NAMALWA (cell line): ENCODE results near the gene EXOC4.

Experiments
- DNase-seq: peaks from one replicate; pipeline ENCODE4 v3.0.0-alpha.2; 2015; ENCODE audit warnings: low spot score

Gene EXOC4

DNA sequence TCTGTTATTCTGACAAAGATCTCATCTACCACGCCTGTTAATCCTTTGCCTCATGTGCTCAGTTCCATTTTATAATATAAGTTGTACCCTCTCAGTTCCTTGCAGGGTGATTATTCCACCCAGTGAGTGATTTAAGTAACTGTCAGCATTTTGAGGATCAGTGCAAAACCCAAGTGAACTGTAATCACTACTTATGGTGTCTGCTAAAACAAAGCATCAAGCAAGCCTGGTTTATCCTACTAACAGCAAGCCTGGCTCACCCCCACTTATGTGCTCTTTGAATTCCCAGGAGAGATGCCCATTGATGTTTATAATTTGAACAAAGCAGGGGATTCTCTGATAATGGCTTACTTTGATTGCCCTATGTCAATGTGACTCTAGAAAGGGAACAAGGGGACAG is 687.5 kb downstream of the EXOC4 start:
- DNase-seq, result no peak

DNA sequence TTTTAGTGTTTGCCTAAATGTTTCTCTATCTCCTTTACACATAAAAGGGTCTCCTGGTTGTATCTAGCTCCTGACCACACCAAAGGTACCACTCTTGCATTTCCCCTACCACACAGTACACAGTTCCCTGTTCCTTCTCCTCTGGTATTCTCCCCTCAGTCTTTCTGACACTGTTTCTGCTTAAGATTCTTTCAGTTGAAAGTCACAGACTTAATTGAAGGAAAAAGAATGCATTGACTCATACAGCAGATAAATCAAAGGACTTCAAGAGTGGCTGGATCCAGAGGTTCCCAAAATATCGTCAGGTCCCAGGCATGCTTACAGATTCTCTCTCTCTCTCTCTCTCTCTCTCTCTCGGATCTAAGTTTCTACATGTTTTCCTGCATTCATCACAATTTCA is 688.6 kb downstream of the EXOC4 start:
- no peak for DNase-seq

DNA sequence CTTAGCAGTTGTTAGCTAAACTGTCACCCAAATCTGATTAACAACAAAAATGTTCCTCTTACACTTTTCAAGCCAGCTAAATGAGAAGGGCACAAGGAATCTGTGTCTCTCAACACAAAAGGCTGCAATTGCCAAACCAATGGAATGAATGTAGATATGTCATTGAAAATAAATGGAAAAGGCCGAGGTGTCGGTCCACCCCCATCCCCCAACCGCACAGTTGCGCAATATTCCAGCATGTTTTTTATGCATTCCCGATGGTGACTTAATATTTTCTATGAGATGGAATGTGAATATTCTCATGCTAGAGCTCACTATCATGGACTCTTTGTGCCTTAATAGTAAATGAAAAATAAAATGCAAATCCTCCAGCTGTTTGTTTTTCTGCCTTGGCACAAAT is 692.6 kb downstream of the EXOC4 start:
- DNase-seq, result no peak

DNA sequence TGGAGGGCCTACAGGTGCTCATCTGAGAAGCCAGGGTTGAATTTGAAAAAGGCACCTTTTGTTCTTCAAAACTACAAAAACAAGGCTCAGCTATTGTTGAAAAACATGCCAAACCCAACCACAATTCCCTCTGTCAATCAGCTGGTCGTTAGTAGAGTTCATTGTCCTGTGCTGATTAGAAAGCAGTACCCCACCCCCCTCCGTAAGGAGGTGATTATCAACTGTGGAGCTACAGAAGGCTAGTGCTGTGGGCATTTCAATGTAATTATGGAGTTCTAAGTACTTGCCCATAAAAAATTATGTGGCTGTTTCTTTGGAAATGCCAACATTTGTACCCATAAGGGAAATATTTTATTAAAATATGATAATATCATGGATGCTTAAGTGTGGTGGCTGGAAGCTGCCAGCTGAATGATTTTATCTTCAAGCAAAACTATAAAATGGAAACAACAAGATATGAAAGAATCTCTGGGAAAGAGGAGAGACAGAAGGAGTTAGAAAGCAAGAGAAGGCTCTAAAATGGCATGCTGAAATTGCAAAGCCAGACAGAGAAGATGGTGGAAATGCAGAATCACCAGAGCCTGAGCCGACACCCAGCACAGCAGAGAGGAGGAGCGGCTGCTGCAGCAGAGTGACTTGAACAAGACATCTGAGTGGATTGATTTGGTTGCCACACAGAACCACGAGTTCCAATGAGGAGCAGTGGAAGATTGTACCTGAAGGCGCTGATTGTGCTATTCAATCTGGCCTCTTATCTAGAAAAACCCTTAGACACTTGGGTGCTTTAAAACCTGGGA is 694.8 kb downstream of the EXOC4 start:
- DNase-seq, result no peak

DNA sequence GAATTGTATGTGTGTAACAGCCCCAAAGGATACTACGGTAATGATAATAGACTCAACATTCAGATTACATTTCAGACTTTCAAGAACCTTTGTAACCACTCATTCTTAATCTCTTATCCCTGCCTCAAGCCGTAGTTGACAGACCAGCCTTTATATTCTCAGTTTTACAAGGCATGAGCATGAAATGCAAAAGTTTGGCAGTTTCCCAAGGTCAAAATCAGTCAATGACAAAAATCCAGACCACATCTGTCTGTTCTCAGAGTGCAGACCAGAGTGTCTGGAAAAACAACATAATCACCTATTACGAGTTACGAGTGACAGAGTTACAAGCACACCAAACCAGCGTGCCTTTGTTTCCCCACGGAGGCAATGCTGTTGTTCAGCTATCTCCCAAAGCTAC is 695.7 kb downstream of the EXOC4 start:
- no peak for DNase-seq

DNA sequence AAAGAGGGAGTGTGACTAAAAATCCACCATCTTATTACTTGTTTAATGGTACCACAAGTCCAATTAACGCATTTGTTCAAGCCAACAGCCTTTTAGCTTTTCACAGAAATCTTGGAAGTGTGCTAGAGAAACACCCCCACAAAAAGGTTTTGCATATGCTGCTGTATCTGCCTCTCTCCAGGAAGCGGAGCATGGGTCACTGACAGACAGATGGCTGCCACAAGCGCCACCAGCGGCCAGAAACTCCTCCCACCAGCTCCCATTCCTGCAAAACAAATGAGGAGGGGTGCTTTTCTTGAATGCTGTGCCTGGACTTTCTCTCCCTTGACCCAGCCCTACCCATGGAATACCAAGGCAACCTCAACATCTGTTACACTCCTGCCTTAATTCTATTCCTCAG is 698.0 kb downstream of the EXOC4 start:
- DNase-seq, result no peak

DNA sequence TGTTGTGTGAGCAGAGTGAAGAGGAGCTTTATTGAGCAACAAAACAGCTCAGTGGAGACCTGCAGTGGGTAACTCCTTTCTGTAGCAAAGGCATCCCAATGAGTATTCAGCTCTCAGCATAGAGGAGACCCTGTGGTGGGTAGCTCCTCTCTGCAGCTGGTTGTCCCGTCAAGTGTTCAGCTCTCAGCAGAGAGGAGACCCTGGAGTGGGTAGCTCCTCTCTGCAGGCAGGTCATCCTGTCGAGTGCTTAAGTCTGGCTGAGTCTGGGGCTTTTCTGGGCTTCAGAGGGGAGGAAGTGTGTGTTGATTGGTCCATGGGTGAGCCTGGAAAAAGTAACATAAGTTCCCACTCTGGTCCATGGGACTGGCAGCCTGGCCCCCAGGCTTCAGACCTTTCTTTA is 702.3 kb downstream of the EXOC4 start:
- no peak for DNase-seq

DNA sequence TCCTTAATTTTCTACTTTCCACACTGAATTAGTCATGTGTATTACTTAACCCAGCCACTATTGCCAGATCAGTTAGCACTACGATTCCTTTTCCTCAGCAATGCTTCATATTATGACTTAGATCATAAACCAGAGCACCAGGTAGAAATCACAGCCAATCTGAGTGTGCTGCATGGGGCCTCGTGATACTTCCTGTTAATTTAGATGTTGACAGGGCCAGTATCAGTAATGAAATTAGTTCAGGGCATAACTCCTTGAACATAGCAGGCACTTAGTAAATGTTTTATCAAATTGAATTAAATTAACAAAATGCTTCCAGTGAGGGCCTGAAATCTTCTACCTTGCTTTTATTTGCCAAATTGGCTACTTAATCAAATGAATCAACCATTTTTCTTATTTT is 705.0 kb downstream of the EXOC4 start:
- DNase-seq, result no peak

DNA sequence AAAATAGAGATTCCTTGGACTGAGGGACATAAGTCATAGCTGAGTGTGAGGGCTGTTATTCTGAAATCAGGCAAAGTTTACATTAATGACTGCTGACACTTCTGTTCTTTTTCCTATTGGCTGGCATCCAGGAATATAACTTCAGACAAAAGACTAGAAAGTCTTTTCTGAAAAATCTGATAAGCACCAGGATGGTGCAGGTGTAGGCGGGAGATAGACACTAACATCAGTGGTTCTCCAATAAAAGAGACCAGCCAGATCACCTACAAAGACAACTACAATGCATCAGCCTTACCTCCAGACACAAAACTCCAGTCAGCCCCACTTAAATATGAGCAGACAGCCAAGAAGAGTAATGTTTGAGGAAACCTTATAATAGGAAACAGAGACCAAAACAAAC is 705.9 kb downstream of the EXOC4 start:
- no peak for DNase-seq

DNA sequence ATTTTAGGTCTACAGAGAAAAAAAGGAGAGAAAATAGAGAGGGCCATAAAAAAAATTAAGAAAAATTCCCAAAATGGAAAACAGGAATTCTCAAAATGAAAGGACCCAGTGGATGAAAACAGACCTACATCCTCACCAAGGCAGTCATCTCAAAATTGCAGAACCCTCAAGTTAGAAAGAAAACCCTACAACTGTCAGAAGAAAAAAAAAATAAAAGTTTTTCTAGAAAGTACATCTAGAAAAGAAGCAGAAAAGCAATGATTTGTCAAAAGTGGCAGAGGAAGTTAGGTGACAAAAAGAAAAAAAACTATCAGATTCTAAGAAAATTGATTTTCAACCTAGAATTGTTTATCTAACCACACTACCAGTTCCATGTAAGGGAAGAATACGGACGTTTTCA is 706.6 kb downstream of the EXOC4 start:
- DNase-seq, result no peak

DNA sequence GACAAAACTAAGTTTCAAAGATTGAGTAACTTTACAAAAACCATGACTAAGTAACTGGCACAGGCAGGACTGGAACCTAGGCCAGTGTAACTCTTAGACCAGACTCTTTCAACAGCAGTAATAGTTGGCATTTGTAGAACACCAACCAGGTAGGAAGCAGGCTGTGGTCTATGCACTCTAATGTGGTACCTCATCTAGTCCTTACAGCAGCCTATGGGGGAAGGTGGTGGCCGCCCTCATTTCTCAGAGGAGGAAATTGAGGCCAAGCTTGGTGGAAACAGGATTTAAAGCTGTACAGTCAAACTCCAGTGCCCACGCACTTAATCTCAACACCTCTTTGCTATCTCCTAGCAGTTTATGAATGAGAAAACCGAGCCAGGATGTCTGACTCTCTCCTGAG is 708.8 kb downstream of the EXOC4 start:
- no peak for DNase-seq

DNA sequence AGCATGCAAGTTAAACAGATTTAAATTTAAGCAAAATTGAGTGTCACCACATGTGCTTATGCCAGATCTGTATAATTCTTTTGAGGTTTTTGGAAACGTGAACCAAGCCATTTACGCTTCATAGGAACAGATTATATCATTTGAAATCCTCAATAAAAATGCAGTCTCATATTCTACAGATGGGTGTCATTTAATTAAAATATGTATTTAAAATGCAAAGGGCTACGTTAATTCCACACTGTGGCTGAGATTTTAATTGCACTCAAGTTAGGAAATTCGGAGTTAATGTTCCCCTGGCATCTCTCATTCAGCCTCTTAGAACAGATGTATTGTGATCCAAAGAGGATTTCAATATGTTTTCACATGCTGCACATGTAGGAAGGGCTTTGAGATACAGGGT is 709.8 kb downstream of the EXOC4 start:
- DNase-seq, result no peak

DNA sequence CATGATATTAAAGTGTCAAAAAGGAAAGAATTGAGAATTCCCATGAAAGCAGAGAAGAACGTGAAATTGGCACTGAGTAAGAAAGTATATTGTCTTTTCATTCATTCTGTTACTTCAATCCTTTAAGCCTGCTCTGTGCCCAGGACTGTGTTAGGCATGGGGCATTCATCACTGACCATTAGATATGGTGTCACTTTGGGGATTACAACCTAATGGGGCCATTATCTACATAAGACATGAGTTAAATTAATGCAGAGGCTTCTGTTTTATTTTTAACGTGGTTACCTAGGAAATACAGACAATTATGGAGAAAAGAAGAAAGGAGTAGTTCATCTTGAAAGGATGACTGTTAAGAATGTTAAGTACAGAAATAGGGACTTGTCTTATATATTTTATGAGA is 710.8 kb downstream of the EXOC4 start:
- DNase-seq, result no peak

DNA sequence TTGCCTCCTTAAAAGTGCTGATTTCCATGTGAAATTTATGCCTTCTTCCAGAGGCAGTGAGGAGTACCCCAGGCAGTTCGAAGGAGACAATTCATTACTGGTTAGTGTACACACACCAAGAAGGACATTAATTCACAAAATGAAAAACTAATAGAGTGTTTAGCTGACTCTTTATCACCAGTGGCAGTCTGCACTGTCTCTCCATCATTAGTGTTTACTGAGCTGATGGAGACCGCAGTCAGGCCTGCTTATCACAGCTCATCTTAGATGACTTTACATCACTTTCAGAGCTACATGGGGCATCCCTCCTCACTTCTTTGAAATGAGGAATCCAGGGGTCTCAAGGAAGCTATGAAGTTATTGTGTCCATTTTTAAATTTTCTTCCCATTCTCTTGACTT is 718.7 kb downstream of the EXOC4 start:
- DNase-seq, result no peak

DNA sequence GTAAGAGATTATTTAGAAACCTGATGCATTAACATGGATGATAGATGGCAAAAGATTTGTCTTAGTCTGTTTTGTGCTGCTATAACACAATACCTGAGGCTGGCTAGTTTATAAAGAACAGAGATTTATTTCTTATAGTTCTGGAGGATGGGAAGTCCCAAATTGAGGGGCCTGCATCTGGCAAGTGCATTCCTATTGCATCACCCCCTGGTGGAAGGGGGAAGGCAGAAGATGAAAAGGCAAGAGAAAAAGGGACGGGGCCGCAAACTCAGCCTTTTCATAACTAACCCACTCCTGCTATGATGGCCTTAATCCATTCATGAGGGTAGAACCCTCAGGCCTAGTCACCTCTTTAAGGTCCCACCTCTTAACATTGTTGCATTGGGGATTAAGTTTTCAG is 720.8 kb downstream of the EXOC4 start:
- DNase-seq, result no peak

DNA sequence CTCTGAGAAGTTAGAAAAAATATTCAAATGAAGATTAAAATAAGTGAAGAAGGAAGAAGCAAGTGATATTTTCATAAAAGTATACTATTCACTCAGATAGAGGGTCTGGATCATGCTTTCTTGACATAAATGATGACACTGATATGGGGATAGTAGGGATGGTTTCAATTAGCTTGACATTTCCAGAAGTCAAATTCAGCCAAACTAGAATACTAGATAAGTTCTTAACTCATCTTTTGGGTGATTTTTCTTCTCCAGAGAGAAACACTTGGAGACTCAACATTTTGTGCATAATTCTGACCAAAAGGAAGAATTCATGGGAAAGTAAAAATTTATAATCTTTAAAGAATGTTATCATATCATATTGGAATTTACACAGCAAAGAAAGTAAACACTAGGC is 722.3 kb downstream of the EXOC4 start:
- DNase-seq, result no peak

DNA sequence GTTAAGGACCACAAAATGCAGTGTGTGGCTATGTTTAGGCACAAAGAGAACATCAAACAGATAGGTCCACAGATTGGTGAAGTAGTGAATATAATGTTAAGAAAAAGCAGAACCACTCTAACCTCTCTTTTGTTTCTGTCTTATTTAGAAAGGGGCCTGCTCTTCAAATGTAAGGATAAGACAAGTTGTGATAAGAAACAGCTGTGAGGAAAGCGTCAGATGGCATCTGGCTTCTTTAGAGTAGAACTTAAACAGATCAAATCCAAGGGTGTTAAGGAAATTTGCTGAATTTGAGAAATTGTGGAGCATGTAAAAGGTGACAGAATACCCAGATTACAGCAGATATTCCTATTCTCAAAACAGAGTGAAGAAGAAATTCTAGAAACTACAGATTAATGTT is 723.3 kb downstream of the EXOC4 start:
- DNase-seq, result no peak

DNA sequence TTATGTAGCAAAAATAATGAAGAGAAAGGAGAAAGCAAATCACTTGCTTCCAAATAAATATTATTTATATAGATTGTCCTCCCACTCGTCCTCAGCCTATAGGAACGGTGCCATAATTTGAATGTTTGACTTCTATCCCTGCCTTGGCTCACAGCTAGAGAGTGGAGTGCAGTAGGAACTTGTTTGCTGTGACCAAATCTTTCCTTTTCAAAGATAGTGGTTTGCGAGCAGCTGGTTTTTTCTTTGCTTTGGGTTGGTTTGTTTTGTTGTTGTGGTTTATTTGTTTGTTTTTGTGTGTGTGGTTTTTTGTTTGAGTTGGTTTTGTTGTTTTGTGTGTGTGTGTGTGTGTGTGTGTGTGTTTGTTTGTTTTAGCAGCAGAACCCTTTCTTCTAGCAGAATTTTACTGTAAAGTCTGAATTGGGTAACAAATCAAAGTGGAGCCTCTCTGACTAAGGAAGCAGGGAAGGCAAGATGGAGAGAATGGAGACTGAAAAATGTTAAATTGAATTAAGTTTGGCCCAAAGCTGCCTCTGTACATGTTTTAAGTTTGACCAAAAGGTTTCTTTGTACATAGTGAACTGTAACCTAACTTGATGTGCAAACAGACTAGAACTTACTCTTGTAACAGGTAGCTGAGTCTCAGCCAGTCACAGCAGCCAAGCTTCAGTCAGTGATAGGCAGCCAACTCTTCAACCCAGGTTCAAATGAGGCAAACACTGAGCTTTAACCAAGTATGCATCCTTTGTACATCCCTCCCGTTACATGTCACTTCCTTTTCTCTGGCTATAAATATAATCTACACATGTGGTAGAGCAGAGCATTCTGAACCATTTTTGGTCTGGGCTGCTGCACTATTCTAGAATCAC is 724.8 kb downstream of the EXOC4 start:
- no peak for DNase-seq

DNA sequence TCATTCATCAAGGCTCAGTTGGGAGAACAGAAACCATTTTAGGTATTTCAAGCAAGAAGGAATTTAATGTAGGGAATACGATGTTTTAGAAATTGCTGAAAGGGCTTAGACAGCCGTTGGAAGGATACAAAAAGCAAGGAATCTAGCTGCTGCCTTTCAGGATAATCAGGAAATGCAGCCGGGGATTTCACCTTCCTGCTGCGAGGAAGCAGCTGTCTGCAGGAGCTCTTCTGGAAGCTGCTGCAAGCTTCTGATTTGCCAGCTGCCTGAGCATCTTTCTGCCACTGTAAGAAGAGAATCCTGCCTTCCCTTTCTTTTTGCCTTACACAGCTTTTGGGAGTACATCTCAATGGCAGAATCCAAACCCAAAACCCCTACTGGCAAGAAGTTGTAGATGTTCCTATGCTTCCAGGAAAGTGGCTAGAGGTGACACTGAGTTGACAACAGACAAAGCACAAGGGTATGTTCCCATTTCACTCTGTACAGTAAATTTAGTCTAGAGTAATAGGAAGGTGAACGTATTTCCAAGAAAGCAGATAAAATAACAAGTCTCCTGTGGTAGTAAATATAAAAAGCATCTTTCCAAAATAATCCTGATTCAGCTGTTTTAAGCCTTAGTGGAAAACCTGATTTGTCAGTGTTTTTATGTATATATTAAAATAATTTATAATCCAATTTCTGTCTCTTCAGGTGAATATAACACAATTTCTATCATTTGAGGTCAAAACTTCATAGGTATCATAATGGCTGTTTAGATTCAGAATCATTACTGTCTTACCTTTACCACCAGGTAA is 725.8 kb downstream of the EXOC4 start:
- DNase-seq, result no peak

DNA sequence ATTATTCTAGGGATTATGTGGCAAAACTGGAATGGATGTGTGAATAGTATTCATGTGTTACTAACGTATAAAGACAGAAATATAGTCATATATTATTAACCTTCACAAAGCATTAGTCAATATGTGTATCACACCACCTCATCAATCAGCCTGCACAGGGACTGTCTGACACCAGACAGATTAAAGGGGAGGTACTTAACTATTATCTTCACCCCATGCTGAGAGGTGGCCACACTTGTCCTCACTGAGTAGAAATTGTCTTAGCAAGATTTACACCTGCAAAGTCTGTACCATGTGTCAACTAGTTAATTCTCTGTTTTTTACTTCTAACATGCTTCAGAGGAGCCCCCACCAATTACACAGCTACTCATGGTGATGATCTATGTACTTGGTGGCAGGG is 727.9 kb downstream of the EXOC4 start:
- no peak for DNase-seq

DNA sequence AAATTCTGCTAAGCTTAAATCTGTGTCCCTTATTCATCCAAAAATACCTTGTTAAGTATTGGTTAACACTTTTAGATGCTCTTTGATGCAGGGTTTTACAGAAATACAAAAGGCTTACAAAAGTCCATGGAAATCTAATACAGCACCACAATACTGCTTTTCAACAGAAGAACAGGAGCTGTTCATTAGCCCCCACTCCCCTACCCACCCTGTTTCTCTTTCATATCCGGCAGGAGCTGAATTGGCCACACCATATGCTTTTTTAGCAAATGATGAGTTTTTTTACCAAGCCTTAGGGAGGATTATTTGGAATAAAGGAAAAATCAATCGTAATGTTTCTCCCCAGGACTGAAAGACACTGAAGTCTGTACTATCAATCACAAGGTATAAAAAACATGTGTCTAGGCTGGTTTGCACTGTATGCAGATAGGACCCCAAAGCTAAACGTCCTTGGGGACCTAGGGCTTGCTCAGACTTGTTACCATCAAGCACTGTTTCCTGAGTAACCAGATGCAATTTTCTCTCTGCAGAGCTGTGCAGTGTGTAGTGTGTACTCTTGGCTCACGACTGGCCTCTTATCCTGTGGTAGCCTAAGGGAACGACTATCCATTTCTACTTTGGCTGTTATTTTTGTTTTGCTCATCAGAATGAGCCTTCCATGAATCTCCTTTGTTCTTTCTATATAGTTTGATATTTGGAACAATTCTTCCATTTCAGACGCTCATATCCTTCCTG is 731.0 kb downstream of the EXOC4 start:
- DNase-seq, result no peak

DNA sequence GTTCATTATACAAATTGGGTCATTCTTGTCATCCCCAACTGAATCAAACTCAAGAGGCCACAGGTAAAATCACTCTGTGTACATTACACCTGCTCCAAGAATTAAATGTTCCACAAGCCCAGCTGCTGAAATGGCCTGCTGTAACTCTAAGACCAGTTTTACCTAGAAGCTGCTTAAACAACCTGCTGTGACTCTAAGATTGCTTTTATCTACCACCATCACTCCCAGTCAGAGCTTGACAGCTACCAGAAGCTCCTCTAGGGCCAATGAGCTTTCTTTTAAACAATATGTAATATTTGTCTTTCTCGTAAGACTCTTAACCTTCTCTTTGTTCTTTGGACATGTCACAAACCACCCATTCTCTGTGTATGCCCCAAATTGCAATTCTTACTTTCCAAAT is 732.4 kb downstream of the EXOC4 start:
- no peak for DNase-seq
